SK-N-SH (cell line): ENCODE data around the gene ERVW-1. TPM values are rescaled to one million over a fixed set of nuclear protein-coding genes. Genes with fewer than 3 reads are reported as not detected.

Experiments used
- CTCF ChIA-PET: fragments of 300-600, 350-600 bp; formaldehyde crosslinking; extraction: SDS; loops from one replicate; lab custom pipeline; 2021; lab: Yijun Ruan, JAX
- POLR2A ChIA-PET: fragments of 350-600 bp; sonication (Branson Sonifier 250); formaldehyde crosslinking; extraction: SDS; loops from one replicate; lab custom pipeline; 2020; ENCODE audit warnings: antibody characterized with exemption, inconsistent platforms; lab: Yijun Ruan, JAX
- DNase-seq: peaks from one replicate; pipeline ENCODE4 v3.0.0; 2012
- H2AFZ ChIP-seq: fragments of 200-600 bp; sonication (generic); 2 replicates; pipeline ENCODE4 v1.8.1; 2016; ENCODE audit warnings: antibody characterized with exemption, mild to moderate bottlenecking, low read depth
- H3F3A ChIP-seq: fragments of 200-600 bp; sonication (generic); replicated peaks from 2 replicates; pipeline ENCODE3; 2016; ENCODE audit warnings: antibody characterized with exemption, mild to moderate bottlenecking; ENCODE audit not compliant: insufficient read depth
- H3K27ac ChIP-seq, 2 experiments: fragments of 200-500 bp in 1 of 2; fragments of 200-600 bp in 1 of 2; sonication (Bioruptor generic) in 1 of 2; sonication (generic), shearing (Covaris generic) in 1 of 2; 2 replicates each; pipeline versions ENCODE4 v1.5.1 to v1.6.1; 2014 to 2016; ENCODE audit warnings: low read depth in 2 of 2, inconsistent platforms in 1 of 2, low read length in 1 of 2, mild to moderate bottlenecking in 1 of 2, mixed read lengths in 1 of 2
- H3K27me3 ChIP-seq: fragments of 200-600 bp; sonication (generic), shearing (Covaris generic); 2 replicates; pipeline ENCODE4 v1.6.1; 2016; ENCODE audit warnings: mixed run types; ENCODE audit not compliant: insufficient read depth
- H3K36me3 ChIP-seq, 2 experiments: fragments of 200-500 bp in 1 of 2; fragments of 200-600 bp in 1 of 2; sonication (Bioruptor generic) in 1 of 2; sonication (generic) in 1 of 2; replicated peaks in 1 of 2; 2 replicates each; pipeline versions ENCODE3 to v1.5.1; 2014 to 2016; ENCODE audit warnings: low read length in 1 of 2, mild to moderate bottlenecking in 1 of 2; ENCODE audit not compliant: insufficient read depth in 2 of 2, control insufficient read depth in 1 of 2
- H3K4me1 ChIP-seq, 2 experiments: fragments of 200-500 bp in 1 of 2; fragments of 200-600 bp in 1 of 2; sonication (Bioruptor generic) in 1 of 2; sonication (generic), shearing (Covaris generic) in 1 of 2; 2 replicates each; pipeline versions ENCODE4 v1.5.1 to v1.6.1; 2014 to 2016; ENCODE audit warnings: low read depth in 1 of 2, low read length in 1 of 2, mixed run types in 1 of 2; ENCODE audit not compliant: insufficient read depth in 2 of 2, control insufficient read depth in 1 of 2
- H3K4me2 ChIP-seq: fragments of 200-600 bp; sonication (generic), shearing (Covaris generic); 2 replicates; pipeline ENCODE4 v1.6.1; 2017; ENCODE audit warnings: mixed run types
- H3K4me3 ChIP-seq, 2 experiments: fragments of 200-500 bp in 1 of 2; fragments of 200-600 bp in 1 of 2; sonication (Bioruptor generic) in 1 of 2; sonication (generic), shearing (Covaris generic) in 1 of 2; 2 replicates each; pipeline versions ENCODE4 v1.5.1 to v1.8.1; 2014 to 2016; ENCODE audit warnings: low read depth in 2 of 2, inconsistent platforms in 1 of 2, low read length in 1 of 2, mild to moderate bottlenecking in 1 of 2, mixed read lengths in 1 of 2, moderate library complexity in 1 of 2
- H3K79me2 ChIP-seq: fragments of 200-600 bp; sonication (generic); 2 replicates; pipeline ENCODE4 v1.8.1; 2017; ENCODE audit warnings: mild to moderate bottlenecking; ENCODE audit not compliant: insufficient read depth
- H3K9ac ChIP-seq: fragments of 200-600 bp; sonication (generic); 2 replicates; pipeline ENCODE4 v1.6.1; 2017; ENCODE audit warnings: mixed run types
- H3K9me2 ChIP-seq: fragments of 200-600 bp; sonication (generic); 2 replicates; pipeline ENCODE4 v1.6.1; 2017; ENCODE audit warnings: mixed run types
- H3K9me3 ChIP-seq: fragments of 200-600 bp; sonication (generic); 2 replicates; pipeline ENCODE4 v1.6.1; 2017; ENCODE audit warnings: mixed run types, mild to moderate bottlenecking, moderate library complexity
- H4K20me1 ChIP-seq: fragments of 200-600 bp; sonication (generic); 2 replicates; pipeline ENCODE4 v1.6.1; 2017; ENCODE audit warnings: mild to moderate bottlenecking, mixed run types; ENCODE audit not compliant: insufficient read depth
- CHD2 ChIP-seq: fragments of 150-350 bp; IDR thresholded peaks from 2 replicates; pipeline ENCODE4 v1.6.1; 2018; ENCODE audit warnings: low read length; ENCODE audit not compliant: partially characterized antibody
- ELF1 ChIP-seq: IDR thresholded peaks from 2 replicates; pipeline ENCODE4 v1.4.0; 2012
- EZH2phosphoT487 ChIP-seq: fragments of 200-600 bp; sonication (generic); IDR thresholded peaks from 2 replicates; pipeline ENCODE4 v1.6.1; 2017; ENCODE audit warnings: low read depth, mixed run types, mild to moderate bottlenecking, antibody characterized with exemption, moderate library complexity, borderline replicate concordance
- FOSL2 ChIP-seq: IDR thresholded peaks from 2 replicates; pipeline ENCODE4 v1.4.0; 2012; ENCODE audit warnings: low read depth, mild to moderate bottlenecking, moderate library complexity, borderline replicate concordance
- FOXM1 ChIP-seq: IDR thresholded peaks from 2 replicates; pipeline ENCODE4 v1.4.0; 2012; ENCODE audit warnings: low read depth, mild to moderate bottlenecking
- GABPA ChIP-seq: IDR thresholded peaks from 2 replicates; pipeline ENCODE4 v1.4.0; 2012; ENCODE audit warnings: low read depth, mild to moderate bottlenecking
- IRF3 ChIP-seq: fragments of 150-350 bp; IDR thresholded peaks from 2 replicates; pipeline ENCODE4 v1.6.1; 2016; ENCODE audit warnings: mild to moderate bottlenecking, low read depth, low read length
- MAX ChIP-seq: IDR thresholded peaks from 2 replicates; pipeline ENCODE4 v1.4.0; 2012; ENCODE audit warnings: low read depth
- NFIC ChIP-seq: IDR thresholded peaks from 2 replicates; pipeline ENCODE4 v1.4.0; 2012; ENCODE audit warnings: borderline replicate concordance
- NRF1 ChIP-seq: IDR thresholded peaks from 2 replicates; pipeline ENCODE4 v1.6.1; 2012; ENCODE audit warnings: low read depth, mild to moderate bottlenecking, low read length
- POLR2AphosphoS5 ChIP-seq: IDR thresholded peaks from 2 replicates; pipeline ENCODE4 v1.6.1; 2012; ENCODE audit warnings: low read depth, low read length
- RXRA ChIP-seq: IDR thresholded peaks from 2 replicates; pipeline ENCODE4 v1.4.0; 2012; ENCODE audit warnings: low read depth, mild to moderate bottlenecking, borderline replicate concordance
- WGBS: methylation state at CpG from one replicate; pipeline ENCODE4 v1.1.6; 2017; ENCODE audit warnings: low lambda C conversion rate; 5-methylcytosine and 5-hydroxymethylcytosine counted together
- polyA plus RNA-seq, 3 experiments: library from polyadenylated mRNA; depleted of rRNA; stranded (reverse); fragments of >200 nt; gene quantifications; 2 replicates each; pipeline ENCODE4 v1.2.3, GENCODE V29; 2012

The ERVW-1 gene
- polyA plus RNA-seq, 1 of the 3 experiments (the other 2 are of a cell fraction), result not detected

GRCh38 chr7:92460109-92460508, 17.6 kb downstream of the ERVW-1 start:
- no peak overlapping the region for H3K9ac ChIP-seq
- TF ChIP-seq GABPA, result no peak
- no peak for TF ChIP-seq MAX
- TF ChIP-seq POLR2AphosphoS5, result no peak
- no peak for TF ChIP-seq CHD2
- no peak for TF ChIP-seq NFIC
- no peak for TF ChIP-seq FOXM1
- no peak for TF ChIP-seq NRF1
- no peak for TF ChIP-seq RXRA
- TF ChIP-seq, all 33 proteins: peak for 0
- Histone ChIP-seq H3K79me2 (no peaks in the 10 kb centered on the region), H3K4me2 (no peak overlapping the region), H3F3A (peaks cover 20% of the 10 kb centered on the region), H3K9me3 (no peaks in the 10 kb centered on the region), H3K36me3 (peaks cover 20 to 34% of the 10 kb centered on the region in 2 experiments), H4K20me1 (no peaks in the 10 kb centered on the region), H3K27me3 (no peaks in the 10 kb centered on the region), H3K4me3 (no peak overlapping the region), H2AFZ (no peak overlapping the region), H3K9me2 (no peaks in the 10 kb centered on the region), H3K4me1 (peaks cover 0 to 4% of the 10 kb centered on the region in 2 experiments; a peak in 3 of 4 replicates), H3K27ac (no peak overlapping the region)
- CTCF ChIA-PET, result interaction anchor here (0.8 to 6.4 kb wide), 14 partner anchors 8 to 463 kb away, joined by 3 to 66 read pairs (median 6); partner anchors contain the start of genes ERVW-1 and GATAD1
- WGBS, result 90% methylated on average over 2 of the region's 2 CpGs
- POLR2A ChIA-PET, result no interaction called here
- DNase-seq, result no peak

GRCh38 chr7:92456236-92456635, 21.5 kb downstream of the ERVW-1 start:
- H3K9me2 ChIP-seq, result no peaks in the 10 kb centered on the region
- H3K9ac ChIP-seq, result peak overlapping the region; percentile 16; the same call in 1 of the 2 replicates
- H3K27me3 ChIP-seq, result no peaks in the 10 kb centered on the region
- H3K4me1 ChIP-seq, result peaks cover 0 to 2% of the 10 kb centered on the region in 2 experiments; a peak in 3 of 4 replicates
- 85% methylated on average over 2 of the region's 2 CpGs for WGBS
- CTCF ChIA-PET, result interaction anchor here (1.2 to 6.4 kb wide), 3 partner anchors 9 to 576 kb away, joined by 4 to 66 read pairs (median 10); partner anchors contain the start of genes GATAD1 and MTERF1
- H3K27ac ChIP-seq, result peak overlapping the region in 1 of 2 experiments; percentile 35; a peak in 1 of 4 replicates
- H3K4me2 ChIP-seq, result no peak overlapping the region
- peaks cover 12% of the 10 kb centered on the region; the same call in 1 of the 2 replicates for H3K79me2 ChIP-seq
- H3K36me3 ChIP-seq, result peaks cover 58 to 72% of the 10 kb centered on the region in 2 experiments
- H3K9me3 ChIP-seq, result no peaks in the 10 kb centered on the region
- POLR2A ChIA-PET, result no interaction called here
- no peak overlapping the region for H3K4me3 ChIP-seq
- no peak for TF ChIP-seq EZH2phosphoT487
- TF ChIP-seq NFIC, result peak; percentile 55; the same call in 1 of the 2 replicates
- TF ChIP-seq ELF1, result no peak
- no peak for TF ChIP-seq IRF3
- TF ChIP-seq FOSL2, result peak; percentile 17; the same call in 1 of the 2 replicates
- TF ChIP-seq, all 33 proteins: peak for 2
- DNase-seq, result no peak
- peaks cover 22% of the 10 kb centered on the region for H3F3A ChIP-seq
- H2AFZ ChIP-seq, result no peak overlapping the region
- no peaks in the 10 kb centered on the region for H4K20me1 ChIP-seq
